ENCODE measurements around the gene PPFIA1.

Gene PPFIA1

DNA sequence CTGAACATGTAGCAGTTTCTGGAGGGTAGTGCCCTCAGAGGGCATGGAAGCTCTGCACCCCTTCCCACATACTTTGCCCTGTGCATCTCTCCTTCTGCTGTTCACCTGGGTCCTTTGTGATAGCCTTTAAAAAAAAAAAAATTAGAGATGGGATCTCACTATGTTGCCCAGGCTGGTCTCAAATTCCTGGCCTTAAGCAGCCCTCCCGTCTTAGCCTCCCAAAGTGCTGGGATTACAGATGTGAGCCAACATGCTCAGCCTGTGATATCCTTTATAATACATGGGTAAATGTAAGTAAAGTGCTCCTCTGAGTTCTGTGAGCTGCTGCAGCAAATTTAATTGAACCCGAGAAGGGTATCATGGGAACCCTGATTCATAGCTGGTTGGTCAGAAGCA lies 33.7 kb downstream of the PPFIA1 start:
- TF ChIP-seq, protein P1, sequence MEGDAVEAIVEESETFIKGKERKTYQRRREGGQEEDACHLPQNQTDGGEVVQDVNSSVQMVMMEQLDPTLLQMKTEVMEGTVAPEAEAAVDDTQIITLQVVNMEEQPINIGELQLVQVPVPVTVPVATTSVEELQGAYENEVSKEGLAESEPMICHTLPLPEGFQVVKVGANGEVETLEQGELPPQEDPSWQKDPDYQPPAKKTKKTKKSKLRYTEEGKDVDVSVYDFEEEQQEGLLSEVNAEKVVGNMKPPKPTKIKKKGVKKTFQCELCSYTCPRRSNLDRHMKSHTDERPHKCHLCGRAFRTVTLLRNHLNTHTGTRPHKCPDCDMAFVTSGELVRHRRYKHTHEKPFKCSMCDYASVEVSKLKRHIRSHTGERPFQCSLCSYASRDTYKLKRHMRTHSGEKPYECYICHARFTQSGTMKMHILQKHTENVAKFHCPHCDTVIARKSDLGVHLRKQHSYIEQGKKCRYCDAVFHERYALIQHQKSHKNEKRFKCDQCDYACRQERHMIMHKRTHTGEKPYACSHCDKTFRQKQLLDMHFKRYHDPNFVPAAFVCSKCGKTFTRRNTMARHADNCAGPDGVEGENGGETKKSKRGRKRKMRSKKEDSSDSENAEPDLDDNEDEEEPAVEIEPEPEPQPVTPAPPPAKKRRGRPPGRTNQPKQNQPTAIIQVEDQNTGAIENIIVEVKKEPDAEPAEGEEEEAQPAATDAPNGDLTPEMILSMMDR (IDR thresholded peaks at IDR 0.05; ENCODE audit: low read depth, low read length), result no peak
- DNase-seq (ENCODE audit: extremely low read depth, low read depth), result no peak

- TF ChIP-seq, protein P1 (IDR thresholded peaks at IDR 0.05; ENCODE audit: low read depth, low read length), result no peak
- no peak for DNase-seq (ENCODE audit: extremely low read depth, low read depth)
Measured at GRCh38 chr11:70305501-70305900, 35.0 kb downstream of the PPFIA1 start.

GRCh38 chr11:70306586-70307033 lies 36.1 kb downstream of the PPFIA1 start:
- TF ChIP-seq, protein P1 (IDR thresholded peaks at IDR 0.05; ENCODE audit: low read depth, low read length), result no peak
- DNase-seq (ENCODE audit: extremely low read depth, low read depth), result no peak

- DNase-seq (ENCODE audit: extremely low read depth, low read depth), result no peak
Measured at GRCh38 chr11:70307176-70307575, 36.7 kb downstream of the PPFIA1 start.

DNA sequence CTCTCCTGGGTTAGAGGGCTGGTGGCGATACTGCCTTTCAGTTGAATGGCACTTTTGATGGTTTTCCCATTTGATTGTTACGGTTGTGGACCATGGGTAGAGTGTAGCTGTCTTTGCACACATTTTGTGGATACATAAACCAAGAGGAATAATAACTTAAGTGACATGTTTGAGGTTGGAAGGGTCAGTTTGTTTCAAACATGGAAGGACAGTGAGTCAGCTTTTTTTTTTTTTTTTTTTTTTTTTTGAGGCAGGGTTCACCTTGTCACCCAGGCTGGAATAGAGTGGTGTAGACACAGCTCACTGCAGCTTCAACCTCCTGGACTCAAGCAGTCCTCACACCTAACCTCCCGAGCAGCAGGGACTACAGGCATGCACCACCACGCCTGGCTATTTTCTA lies 41.1 kb downstream of the PPFIA1 start:
- DNase-seq (ENCODE audit: extremely low read depth, low read depth), result no peak
- TF ChIP-seq, protein P1 (IDR thresholded peaks at IDR 0.05; ENCODE audit: low read depth, low read length), result no peak

More at GRCh38 chr11:70307176-70307575, 36.7 kb downstream of the PPFIA1 start:
- TF ChIP-seq, protein P1 (IDR thresholded peaks at IDR 0.05; ENCODE audit: low read depth, low read length), result no peak

GRCh38 chr11:70312401-70313357 lies 42.2 kb downstream of the PPFIA1 start:
- TF ChIP-seq, protein P1 (IDR thresholded peaks at IDR 0.05; ENCODE audit: low read depth, low read length), result no peak
- DNase-seq (ENCODE audit: extremely low read depth, low read depth), result no peak

GRCh38 chr11:70313945-70314344 lies 43.5 kb downstream of the PPFIA1 start:
- DNase-seq (ENCODE audit: extremely low read depth, low read depth), result no peak
- TF ChIP-seq, protein P1 (IDR thresholded peaks at IDR 0.05; ENCODE audit: low read depth, low read length), result no peak
